Stimulated activated CD8-positive, alpha-beta memory T cell treated with anti-CD3 and anti-CD28 coated beads, Interleukin-4, amount 100 ng/mL, for 1 hour (primary cell): ENCODE data around the gene TANC1.

ENCODE experiments used
- DNase-seq, 2 donors: peaks; one replicate each; pipeline ENCODE4 v3.0.0-alpha.2; 2020; ENCODE audit warnings: low read depth in 2 of 2, low spot score in 1 of 2

Gene TANC1

DNA sequence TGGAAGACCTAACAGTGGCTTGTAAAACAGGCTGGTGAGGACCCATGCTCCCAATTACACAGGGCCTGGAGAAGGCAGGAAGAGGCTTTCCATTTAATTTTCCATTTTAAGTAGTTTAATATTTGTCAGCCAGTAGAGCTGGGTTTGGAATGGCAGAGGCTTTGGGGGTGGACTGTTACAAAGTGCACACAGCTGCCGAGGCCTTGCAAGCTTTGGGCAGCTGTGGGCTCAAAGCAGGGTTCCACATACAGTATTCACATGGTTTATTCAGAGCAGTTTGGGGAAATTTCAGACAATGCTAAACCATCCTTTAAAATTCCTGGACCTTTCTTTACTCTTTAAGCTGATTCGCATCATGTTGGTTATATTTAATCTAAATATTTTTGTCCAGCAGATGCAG is 185.5 kb downstream of the TANC1 start:
- no peak for DNase-seq

DNA sequence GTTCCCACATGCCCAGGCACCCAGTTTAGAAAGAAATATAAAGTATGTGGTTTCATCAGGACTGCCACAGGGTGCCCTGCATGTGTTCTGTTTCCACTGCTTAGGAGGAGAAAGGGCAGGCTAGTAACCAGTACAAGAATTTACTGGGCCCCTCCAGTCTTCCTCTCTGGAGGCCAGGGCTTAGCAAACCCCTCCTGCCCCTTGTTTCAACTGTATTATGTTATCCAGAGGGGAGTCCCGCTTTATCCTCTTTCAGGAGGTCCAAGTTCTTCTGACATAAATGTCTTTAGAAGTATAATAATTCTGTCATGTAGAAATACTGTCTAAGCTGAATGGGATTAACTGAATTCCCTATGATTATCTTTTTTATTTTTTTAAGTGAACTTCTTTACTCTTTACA is 185.9 kb downstream of the TANC1 start:
- no peak for DNase-seq

- no peak for DNase-seq
These were observed 186.9 kb downstream of the TANC1 start for GRCh38 chr2:159155320-159155719.

DNA sequence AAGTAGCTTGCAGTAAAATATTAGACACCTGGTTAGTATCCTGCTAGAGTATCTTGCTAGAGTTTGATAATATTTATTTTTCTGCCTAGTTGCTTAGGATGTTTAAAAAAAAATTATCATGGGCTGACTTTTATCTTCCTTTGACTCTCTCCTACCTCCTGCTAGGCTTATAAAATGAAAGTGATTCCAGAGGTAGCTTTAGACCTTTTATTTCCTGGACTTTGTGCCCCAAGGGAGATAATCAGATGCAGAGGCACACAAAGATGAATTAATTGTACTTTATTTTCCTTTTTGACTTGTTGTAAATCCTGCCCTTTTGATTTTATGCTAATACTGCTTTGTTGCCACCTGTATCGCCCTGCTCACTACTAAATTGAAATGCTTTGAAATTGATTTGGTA is 187.4 kb downstream of the TANC1 start:
- no peak for DNase-seq

DNA sequence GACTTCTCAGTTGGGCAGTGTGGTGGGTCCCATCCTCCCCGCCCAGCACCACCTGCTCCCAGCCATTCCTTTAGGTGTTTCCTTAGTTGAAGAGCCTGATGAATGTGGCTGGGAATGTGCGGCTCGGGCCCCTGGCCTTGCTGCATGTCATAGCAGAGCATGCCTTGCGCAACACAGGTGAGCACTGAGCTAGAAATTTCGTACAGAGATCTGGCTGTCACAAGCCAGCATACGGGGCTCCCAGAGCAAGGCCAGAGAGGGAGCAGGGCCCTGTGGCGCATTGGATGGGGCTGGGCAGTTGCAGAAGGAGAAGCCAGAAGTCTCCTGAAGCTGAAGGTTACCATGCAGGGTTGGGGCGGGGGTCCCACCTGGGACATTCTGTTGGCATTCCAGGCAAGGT is 188.4 kb downstream of the TANC1 start:
- no peak for DNase-seq

DNA sequence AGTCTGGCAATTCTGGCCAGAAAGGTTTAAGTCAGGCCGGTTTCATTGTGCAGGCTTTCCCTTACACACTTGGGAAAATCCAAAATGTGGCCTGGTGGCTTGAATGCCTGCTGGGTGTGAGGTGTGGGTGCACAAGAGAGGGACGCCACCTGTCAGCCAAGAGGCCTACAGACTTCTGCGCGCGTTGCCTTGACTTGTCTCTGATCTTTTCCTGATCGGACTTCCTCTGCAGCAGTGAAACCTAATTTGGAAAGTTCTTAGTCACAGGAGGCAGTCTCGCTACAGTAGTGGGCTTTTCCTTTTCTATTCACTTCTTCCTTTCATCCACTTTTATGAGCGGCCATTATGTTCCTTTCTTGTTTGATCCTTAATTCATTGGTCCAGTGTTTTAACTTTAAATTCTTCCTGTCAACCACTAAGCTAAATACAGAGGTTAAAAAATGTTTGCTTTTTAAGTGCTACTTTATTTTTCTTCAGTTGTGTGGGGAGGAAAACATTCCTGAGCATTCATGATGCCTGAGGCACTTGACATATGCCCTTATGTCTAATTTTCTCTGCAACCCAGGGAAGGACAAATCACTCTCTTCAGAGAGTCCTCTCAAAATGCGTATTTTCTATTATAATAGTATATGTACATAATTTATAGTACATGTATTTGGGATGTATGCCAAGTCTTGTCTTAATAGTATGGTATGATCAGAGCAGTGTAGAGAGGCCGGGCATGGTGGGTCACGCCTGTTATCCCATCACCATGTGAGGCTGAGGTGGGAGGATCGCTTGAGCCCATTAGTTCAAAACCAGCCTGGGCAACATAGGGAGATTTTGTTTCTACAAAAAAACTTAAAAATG is 189.1 kb downstream of the TANC1 start:
- DNase-seq: no peak

DNA sequence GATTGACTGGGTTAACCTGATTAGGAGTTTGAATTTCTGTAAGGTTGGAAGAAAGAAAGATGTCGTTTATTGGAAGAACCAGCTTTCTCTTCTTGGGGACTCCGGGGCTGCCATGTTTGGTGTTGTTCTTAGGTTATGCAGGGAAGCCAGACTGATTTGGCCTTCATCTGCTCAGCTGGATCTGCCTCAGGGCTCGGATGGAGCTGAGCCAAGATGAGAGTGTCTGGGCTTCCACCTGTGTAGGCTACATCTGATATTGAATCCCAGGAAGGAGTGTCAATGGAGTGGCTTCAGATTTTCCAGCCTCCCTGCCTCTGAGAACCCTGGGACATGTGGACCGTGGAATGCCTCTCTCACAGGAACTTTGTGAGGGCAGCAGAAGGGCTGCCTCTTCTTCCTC is 192.0 kb downstream of the TANC1 start:
- DNase-seq: no peak

DNA sequence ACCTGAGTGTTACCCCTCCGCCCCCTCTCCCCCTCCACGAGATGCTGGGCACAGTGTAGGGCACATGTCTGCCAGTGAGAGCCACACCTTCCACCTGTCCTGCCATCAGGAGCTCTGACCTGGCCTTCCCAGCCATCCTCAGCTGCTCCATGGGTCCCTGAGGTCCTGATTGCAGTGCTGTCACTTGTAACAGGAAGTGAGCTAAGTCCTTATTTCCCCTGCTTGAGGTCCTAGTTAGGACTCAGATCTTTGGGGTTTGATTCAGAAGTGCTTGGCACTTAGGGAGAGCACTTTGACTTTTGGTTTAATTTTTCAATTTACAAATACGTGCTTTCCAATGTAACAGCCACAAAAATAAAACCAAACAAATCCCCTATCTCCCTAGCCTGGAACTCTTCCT is 192.5 kb downstream of the TANC1 start:
- DNase-seq: no peak

DNA sequence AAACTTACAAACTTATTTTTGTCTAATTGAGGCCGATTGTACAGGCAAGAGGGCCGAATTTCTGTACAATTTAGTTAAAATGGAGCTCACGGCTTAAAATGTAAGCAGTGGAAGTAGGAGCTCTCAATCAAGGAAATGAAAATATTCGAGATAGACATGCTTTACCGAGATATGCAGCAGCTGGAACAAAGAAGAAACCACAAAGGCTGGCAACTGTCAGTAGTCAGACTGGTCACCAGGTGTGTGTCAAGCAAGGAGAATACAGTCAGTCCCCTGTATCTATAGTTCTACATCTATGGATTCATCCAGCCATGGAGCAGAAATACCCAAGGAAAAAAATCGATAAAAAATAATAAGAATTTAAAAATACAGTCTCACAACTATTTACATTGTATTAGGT is 195.5 kb downstream of the TANC1 start:
- DNase-seq: no peak

GRCh38 chr2:159164457-159164911 is 196.0 kb downstream of the TANC1 start:
- DNase-seq: no peak

DNA sequence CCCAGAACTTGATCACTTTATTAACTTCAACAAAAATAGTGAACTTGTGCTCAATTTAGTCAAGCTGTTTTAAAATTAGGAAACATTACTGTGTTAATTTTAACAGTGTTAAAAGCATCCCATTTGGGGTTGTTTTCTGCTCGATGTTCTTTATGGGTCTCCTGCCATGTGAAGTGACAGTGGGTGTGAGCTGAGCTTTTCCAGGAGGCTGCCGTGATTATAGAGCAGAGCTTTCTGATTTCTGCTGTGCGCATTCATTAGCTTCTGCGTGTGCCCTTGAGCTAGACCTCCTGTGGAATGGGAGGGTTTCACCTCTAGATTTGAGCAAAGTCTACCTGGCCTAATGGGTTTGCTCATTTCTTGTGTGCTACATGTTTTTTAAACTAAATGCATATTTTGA is 196.6 kb downstream of the TANC1 start:
- DNase-seq: no peak

DNA sequence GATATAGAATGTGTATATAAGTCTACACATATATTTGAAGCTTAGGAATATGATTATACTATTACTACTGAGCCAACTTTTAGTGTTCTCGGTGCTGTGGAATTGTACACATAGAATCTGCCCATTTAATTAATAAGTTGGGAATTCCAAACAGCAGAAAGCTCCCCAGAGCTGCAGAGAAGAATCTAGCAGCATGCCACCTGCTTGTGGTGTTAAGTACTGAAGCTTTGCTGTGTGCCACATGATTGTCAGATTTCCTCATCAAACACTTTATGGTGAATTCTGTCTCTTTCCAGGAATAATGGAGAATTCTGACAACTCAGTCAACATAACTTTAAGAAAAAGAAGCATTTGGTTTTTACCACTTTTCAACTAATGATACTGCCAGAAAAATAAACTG is 200.3 kb downstream of the TANC1 start:
- DNase-seq: no peak

DNA sequence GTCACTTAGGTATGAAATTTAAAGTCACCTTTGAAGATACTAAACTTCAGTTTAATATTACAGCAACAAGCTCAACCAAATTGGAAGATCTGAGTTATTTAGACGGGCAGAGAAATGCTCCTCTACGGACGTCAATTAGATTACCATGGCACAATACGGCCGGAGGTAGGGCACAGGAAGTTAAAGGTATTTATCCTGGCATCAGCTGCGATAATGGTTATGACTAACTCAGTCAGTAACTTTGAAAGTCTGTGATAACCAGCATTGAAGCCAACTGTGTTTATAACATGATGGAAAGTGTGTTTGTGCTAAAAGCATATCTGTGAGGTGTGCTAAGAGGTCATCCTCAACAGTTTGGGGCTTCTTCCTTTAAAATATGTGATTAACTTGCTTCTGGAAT is 200.7 kb downstream of the TANC1 start:
- DNase-seq: no peak

DNA sequence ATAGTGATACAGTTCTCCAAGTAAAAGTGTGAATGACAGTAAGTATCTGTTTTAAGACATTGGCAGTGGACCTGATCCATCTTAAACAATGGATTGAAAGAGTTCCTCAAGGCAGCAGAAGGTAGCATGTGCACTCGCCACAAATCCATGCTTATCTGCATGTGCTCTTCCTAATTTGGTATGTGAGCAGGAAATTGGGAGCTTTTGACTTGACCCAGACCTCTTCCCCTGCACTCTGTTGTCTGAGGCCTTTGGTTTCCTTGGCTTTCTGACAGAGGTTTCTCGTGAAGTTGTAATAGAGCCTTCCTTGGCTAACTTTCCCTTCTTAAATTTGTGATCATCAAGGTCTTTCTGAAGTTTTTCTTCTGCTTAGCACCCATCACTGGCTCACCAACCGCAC is 204.0 kb downstream of the TANC1 start:
- no peak for DNase-seq

DNA sequence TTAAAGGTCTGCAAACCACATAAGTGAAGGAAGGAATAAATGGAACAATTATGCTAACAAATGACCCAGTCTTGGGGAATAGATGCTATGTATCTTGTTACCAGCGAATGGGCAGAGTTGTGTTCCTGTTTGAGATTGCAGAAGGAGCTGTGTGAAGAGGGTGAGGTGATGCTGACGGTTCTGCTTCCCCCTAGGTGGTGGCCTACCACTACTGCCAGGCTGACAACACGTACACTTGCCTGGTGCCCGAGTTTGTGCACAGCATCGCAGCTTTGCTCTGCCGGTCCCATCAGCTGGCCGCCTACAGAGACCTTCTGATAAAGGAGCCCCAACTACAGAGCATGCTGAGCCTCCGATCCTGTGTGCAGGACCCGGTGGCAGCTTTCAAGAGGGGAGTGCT is 206.3 kb downstream of the TANC1 start:
- no peak for DNase-seq

GRCh38 chr2:159175182-159175581 is 206.7 kb downstream of the TANC1 start:
- no peak for DNase-seq

DNA sequence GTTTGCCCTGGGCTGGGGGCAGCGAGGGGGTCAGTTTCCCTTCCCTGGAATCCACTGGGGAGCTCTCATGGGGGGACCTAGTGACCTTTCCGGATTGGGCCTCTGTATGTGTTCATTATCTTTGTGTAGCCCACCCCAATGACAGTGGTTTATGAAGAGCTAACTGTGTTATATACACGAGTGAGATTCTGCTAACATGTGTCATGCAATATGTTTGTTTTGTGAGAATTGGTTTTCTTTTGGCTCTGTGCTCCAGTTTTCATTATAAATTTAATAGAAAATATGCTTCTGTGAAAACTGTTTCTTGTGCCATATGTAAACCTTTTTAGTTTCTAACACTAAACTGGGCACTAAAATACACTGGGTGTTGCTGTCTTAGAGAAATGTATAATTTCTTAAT is 207.5 kb downstream of the TANC1 start:
- no peak for DNase-seq

GRCh38 chr2:159176555-159176954 is 208.1 kb downstream of the TANC1 start:
- no peak for DNase-seq

- DNase-seq: no peak
These were observed 208.9 kb downstream of the TANC1 start for GRCh38 chr2:159177357-159177756.

DNA sequence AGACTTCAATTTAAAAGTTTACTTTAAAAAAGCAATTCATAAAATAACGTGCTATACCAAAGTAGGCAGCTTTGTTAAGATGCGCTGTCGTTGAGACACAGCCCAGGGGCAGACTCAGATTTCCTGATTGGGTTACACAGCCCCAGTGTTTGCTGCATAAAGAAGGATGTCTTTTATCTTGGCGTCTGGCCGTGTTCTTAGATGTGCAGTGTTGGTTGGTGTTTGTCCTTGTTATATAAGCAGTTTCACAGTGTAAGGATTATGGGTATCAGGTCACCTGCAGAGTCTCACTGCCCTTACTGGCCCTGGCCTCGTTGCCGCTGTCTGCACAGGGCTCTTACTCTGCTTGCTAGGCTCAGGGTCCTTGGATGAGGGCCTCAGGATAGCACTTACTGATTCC is 209.5 kb downstream of the TANC1 start:
- no peak for DNase-seq

DNA sequence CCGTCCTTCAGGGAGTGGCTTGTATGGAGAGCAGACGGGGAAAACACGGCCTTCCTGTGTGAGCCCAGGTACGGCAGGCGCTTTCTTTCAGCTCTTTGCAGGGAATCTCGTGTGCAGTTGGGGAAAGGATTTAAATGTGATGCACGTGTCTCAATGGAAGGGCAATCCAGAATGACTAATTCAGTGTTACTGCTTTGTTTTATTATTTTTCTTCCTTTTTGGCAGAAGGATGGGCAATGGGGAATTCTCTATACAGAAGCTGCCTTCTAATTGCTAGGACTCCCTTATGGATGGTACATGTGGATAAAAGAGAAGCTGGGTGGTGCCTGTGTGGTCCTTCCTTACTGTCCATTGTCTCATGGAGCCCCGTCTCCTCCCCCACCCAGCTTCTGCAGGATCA is 210.7 kb downstream of the TANC1 start:
- no peak for DNase-seq

GRCh38 chr2:159179696-159180095 is 211.3 kb downstream of the TANC1 start:
- DNase-seq: no peak

DNA sequence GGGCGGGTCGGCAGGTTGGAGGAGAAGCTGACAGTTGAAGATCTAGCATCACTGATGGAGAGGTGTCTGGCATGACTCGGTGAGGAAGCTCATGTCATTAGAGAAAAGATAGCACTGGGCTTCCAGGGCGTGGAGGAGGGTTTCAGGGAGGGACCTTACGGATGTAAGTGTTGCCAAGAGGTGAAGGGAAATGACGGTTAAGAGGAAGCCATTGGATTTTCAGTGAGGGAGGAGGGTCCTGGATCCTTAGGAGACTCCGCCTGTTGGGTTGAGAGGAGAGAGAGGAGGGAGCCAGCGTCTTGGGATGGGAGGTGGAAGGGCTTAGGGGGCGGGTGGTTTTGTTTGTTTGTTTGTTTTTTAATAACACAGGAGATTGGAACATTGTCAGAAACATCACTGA is 214.9 kb downstream of the TANC1 start:
- DNase-seq: no peak
